ENCODE data around the gene ALPI.

The ALPI gene

GRCh38 chr2:232463701-232464543 is 8.0 kb downstream of the ALPI start:
- no peak for DNase-seq (ENCODE audit: low spot score)

DNA sequence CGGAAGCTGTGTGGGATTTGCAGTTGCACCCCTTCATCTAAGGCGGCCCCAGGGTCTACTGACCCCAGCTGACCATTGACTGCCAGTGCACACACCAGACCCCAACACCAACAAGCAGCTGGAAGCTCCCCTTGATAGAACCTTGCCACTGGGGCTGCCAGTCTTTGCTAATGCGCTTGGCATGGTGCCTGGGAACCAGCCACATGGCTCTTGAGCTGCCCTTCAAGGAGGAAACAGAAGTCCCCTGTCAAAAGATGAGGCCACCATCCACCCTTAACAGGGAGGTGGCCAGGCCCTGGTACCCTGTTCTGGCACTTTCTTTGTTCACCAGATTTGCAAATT is 8.6 kb downstream of the ALPI start:
- no peak for DNase-seq (ENCODE audit: low spot score)

GRCh38 chr2:232465061-232465460 is 9.1 kb downstream of the ALPI start:
- no peak for DNase-seq (ENCODE audit: low spot score)

DNA sequence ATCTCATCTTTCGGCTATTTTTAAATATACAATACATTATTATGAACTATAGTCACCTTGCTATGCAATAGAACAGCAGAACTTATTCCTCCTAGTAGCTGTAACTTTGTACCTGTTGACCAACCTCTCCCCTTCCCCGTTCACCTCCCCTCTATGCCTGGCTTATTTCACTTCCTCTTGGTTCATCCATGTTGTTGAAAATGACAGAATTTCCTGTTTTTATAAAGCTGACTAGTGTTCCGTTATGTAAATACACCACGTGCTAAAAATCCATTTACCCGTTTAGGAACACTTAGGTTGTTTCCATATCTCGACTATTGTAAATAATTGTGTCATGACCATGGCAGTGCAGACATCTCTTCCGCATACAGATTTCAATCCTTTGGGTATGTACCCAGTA is 10.3 kb downstream of the ALPI start:
- DNase-seq (ENCODE audit: low spot score), result no peak

- no peak for DNase-seq (ENCODE audit: low spot score)
Observed at GRCh38 chr2:232473467-232473890, 17.5 kb downstream of the ALPI start.

GRCh38 chr2:232476045-232476444 is 20.1 kb downstream of the ALPI start:
- DNase-seq (ENCODE audit: low spot score), result no peak

- no peak for DNase-seq (ENCODE audit: low spot score)
Observed at GRCh38 chr2:232476791-232477190, 20.8 kb downstream of the ALPI start.

DNA sequence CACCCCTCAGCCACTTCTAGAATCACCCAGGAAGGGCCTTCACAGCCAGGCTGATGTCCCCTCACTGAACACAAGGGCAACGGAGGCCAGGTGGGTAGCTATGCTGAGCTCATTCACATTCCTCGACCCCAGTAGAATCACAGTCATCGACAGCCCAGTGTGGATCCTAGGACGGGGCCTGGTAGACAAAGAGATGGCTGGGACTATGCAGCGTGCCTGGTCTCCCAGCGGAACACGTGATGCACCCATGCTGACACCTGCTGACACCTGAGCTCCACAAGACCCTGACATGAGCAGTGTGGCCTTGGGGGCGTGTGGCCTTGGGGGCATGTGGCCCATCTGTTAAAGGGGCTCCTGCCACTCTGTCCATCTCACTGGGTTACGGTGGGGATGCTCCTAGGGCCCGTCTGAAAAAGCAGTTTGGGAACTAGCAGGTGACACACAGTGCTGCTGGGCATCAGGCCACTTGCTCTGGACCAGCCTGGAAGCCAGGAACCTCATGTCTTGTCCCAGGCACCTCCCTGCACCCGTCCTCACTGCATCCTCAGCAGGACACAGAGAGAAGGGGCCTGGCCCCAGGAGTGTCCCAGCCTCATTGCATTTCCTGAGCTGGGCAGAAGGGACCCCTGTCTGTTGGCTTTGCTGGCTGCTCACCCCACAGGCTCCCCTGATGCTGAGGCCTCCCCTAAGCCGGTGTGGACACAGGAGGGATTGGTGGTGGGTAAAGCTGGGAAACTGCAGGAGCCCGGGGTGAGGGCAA is 22.0 kb downstream of the ALPI start:
- no peak for DNase-seq (ENCODE audit: low spot score)

DNA sequence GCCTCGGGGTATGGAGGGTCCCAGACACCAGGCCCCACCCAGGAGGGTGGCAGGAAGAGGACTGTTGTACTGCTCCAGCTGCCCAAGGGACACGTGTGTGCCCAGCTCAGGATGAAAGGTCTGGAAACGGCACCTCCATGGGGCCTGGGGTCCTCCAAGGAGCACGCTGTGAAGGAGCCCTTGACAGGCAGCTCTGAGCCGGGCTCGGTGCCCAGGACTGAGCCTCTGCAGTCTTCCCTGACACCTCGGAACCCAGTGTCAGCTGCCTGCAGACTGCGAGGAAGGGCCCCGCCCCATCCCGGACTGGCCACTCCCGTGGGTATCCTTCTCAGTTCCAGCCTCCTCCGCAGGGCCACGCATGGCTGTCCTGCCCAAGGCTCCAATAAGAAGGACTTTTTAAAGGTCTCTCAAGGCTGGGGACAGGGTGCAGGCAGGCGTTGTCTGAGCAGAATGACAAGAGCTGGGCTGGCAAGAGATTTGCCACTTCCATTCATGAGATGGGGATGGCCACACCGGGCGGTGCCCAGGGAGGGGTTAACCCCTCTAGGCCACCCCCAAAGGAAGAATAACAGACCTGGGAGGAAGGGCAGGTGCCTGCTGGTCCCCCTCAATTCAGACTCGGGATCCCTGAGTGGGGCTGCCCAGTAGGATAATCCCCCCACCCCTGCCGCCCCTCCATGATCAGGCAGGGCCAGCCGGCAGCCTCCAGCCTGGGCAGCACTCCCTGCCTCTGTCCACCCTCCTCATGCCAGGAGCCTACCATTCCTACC is 22.8 kb downstream of the ALPI start:
- DNase-seq (ENCODE audit: low spot score), result no peak

- no peak for DNase-seq (ENCODE audit: low spot score)
Observed at GRCh38 chr2:232479341-232480200, 23.6 kb downstream of the ALPI start.

DNA sequence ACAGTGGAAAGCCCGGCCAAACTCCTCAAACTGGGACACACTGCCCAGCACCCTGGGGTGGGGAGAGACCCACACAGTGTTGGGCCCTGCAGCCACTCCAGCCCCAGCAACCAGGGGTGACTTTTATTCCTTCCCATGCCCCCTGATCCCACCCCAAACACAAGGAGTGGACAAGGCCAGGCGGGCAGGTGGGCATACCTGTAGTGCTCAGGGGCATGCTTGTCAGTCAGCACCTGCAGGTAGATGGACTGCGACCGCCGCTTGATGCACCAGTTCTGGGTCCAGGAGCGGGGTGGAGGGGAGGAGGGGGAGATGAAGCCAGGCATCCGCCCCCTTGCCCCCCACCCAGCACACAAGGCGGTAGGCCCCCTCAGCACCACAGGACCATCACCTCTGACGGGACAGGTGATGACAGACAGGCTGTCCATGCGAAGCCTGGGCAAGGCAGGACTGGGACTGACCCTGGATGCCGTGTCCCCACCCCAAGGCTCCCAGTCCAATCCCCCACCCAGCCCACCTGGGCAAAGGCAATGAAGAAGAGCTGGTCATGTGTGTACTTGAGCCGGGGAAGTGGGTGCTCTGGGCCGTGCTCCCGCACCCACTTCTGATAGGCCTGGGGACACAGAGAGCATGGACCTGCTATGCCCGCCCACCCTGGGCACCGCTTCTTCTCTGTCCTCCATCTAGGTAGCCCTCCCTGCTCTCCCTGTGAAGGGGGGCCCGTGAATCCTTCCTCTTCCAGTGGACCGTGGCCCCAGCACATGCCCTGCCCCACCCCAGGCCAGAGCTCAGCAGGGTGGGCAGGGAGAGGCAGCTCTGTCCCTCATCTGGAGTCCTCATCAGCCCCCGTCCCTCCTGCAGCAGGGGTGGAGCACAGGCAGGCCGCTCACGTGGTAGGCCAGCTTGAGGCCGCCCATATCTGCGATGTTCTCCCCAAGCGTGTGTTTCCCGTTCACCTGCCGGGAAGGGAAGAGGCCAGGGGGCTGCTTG is 24.5 kb downstream of the ALPI start:
- no peak for DNase-seq (ENCODE audit: low spot score)

DNA sequence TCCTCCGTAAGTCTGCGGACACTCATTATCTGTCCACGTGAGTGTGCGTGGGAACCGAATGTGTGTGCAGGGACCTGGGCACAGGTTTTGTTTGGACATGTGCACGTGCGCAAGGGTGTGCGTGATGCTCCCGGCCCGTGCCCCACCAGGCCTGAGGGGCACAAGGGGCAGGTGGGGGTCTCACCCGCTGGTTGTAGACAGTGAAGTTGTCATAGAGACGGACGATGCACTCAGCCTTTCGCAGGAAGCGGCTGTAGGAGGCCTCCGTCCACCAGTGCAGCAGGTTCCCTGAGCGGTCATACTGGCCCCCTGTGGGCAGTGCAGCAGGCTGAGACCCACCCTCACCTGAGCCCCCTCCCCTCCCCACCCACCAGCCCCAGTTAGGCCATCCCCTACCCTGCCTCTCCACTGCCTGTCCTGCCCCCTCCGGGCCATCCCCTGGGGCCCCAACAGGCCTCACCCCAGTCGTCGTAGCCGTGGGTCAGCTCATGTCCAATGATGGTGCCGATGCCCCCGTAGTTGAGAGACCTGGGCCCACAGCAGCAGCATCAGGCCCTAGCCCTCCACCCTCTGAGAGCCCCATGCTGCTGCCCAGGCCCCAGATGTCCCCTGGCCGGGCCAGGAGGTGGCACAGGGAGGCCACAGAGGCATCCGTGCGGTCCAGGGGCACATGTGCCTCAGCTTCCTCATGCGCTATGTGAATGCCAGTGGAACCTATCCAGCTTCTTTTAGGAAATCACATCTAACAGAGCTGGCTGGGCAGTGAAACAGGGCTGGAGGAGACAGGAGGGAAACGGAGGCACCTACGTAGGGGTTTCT is 25.6 kb downstream of the ALPI start:
- no peak for DNase-seq (ENCODE audit: low spot score)

GRCh38 chr2:232482301-232483238 is 26.6 kb downstream of the ALPI start:
- no peak for DNase-seq (ENCODE audit: low spot score)

- DNase-seq (ENCODE audit: low spot score), result no peak
Observed at GRCh38 chr2:232483311-232483922, 27.5 kb downstream of the ALPI start.

DNA sequence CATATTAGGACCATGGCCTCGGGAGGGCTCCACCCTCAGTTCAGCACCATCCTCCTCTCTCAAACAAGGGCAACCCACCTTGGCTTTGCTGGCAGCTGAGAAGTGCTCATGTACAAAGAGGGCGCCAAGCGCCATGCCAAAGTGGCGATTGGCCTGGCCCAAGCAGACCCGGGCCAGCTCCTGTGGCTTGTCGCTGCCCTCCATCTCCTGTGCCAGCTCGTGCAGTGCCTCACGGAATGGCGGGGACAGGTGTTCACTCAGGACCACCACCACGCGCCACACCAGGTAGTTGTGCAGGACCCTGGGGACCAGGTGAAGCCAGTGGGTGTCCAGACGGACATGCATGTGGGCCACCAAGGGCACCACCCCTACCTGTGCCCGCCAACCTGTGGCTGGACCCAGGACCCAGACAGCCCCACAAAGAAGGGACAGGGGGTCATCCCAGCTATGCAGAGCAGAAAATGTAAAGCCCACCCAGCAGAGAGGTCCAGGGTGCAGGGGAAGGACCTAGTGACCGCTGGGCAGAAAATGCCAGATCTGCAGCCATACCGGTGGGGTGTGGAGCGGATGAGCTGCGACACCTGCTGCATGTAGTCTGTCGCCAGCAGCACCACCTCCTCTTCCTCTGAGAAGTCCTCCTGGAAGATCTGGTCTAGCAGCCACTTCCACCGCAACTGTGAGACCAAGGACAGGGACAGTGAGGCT is 28.1 kb downstream of the ALPI start:
- no peak for DNase-seq (ENCODE audit: low spot score)

DNA sequence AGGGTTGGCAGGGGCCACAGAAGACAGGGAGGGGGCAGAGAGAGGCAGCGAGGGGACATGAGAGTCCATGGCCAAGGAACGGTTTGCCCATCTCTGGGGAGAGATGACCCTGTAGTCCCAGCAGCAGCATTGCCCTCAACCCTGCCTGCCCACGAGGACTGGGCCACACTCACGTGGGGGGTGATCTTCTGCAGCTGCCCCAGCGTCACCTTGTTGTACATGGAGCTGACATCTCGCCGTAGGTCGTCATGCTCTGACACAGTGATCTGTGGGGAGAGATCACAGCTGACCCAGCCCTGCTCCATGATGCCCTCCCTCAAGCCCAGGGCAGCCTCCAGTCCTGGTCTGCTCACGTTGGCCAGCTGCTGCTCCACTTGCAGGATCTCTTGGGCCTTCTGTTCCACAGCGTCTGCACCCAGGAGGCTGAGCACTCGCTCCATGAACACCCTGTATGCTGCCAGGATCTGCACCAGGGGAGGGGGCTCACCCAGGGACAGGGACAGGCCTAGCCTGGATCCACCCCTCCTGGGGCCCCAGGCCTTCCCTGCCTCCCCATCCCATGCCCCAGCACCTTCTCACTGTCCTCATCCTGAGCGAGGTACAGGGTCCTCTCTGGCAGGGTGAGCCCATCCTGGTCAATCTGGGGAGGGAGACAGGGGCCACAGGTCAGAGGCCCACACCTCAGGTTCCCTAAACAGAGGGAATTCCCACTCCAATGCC is 28.8 kb downstream of the ALPI start:
- no peak for DNase-seq (ENCODE audit: low spot score)

GRCh38 chr2:232485348-232485756 is 29.4 kb downstream of the ALPI start:
- no peak for DNase-seq (ENCODE audit: low spot score)

All from RKO (cell line).